ENCODE measurements around the gene LINS1.

- TF ChIP-seq EZH2 (IDR thresholded peaks at IDR 0.05; ENCODE audit: low read length): no peak
- no peak for TF ChIP-seq CTCF (optimal IDR thresholded peaks at IDR 0.05 in 1 of 3, IDR thresholded peaks at IDR 0.05 in 1 of 3, conservative IDR thresholded peaks at IDR 0.05 in 1 of 3; ENCODE audit: extremely low read depth in 1 of 3, insufficient read depth in 2 of 3, low read length in 3 of 3)
Observed at GRCh38 chr15:100602823-100603393, 924 bp upstream of the LINS1 start.

All from keratinocyte (primary cell).